Skeletal muscle cell (primary cell): ENCODE results near the gene ADGRV1.
A peak's percentile ranks its signal among the peaks of the same experiment; 100 is the strongest.
"Not testable (repeated sequence)": the region's sequence is repeated elsewhere in the genome, so short reads cannot be mapped to it uniquely, and the experiment has no call there.

Experiments used
- DNase-seq: peaks from one replicate; pipeline ENCODE4 v3.0.0-alpha.2; 2010; ENCODE audit warnings: low read depth
- H3K4me3 ChIP-seq: 2 replicates; pipeline ENCODE4 v1.5.1; 2011; ENCODE audit warnings: low read depth, mild to moderate bottlenecking, control low read depth, low read length, moderate library complexity

ADGRV1 gene

GRCh38 chr5:90690307-90690706, 131.7 kb downstream of the ADGRV1 start:
- H3K4me3 ChIP-seq: no peak overlapping the region
- no peak for DNase-seq

GRCh38 chr5:90691533-90691932, 132.9 kb downstream of the ADGRV1 start:
- H3K4me3 ChIP-seq: no peak overlapping the region
- DNase-seq: no peak

GRCh38 chr5:90696153-90696552, 137.6 kb downstream of the ADGRV1 start:
- no peak for DNase-seq
- H3K4me3 ChIP-seq: no peak overlapping the region

- no peak overlapping the region for H3K4me3 ChIP-seq
- no peak for DNase-seq
Observed at GRCh38 chr5:90700299-90700698, 141.7 kb downstream of the ADGRV1 start.

GRCh38 chr5:90703932-90704331, 145.3 kb downstream of the ADGRV1 start:
- no peak for DNase-seq
- H3K4me3 ChIP-seq: no peak overlapping the region

GRCh38 chr5:90707698-90708097, 149.1 kb downstream of the ADGRV1 start:
- DNase-seq: no peak
- H3K4me3 ChIP-seq: no peak overlapping the region

- peak; percentile 4 for DNase-seq
- no peak overlapping the region for H3K4me3 ChIP-seq
Observed at GRCh38 chr5:90709323-90710155, 150.9 kb downstream of the ADGRV1 start.

GRCh38 chr5:90718387-90718786, 159.8 kb downstream of the ADGRV1 start:
- H3K4me3 ChIP-seq: no peak overlapping the region

GRCh38 chr5:90739567-90739966, 181.0 kb downstream of the ADGRV1 start:
- no peak overlapping the region for H3K4me3 ChIP-seq
- no peak for DNase-seq

More at GRCh38 chr5:90718387-90718786, 159.8 kb downstream of the ADGRV1 start:
- no peak for DNase-seq

- DNase-seq: no peak
Observed at GRCh38 chr5:90740244-90740799, 181.7 kb downstream of the ADGRV1 start.

GRCh38 chr5:90741022-90741564, 182.5 kb downstream of the ADGRV1 start:
- H3K4me3 ChIP-seq: no peak overlapping the region
- no peak for DNase-seq

More at GRCh38 chr5:90740244-90740799, 181.7 kb downstream of the ADGRV1 start:
- H3K4me3 ChIP-seq: no peak overlapping the region

GRCh38 chr5:90746119-90746518, 187.5 kb downstream of the ADGRV1 start:
- no peak for DNase-seq
- H3K4me3 ChIP-seq: no peak overlapping the region

GRCh38 chr5:90747175-90747574, 188.6 kb downstream of the ADGRV1 start:
- peak; percentile 26 for DNase-seq
- H3K4me3 ChIP-seq: no peak overlapping the region

GRCh38 chr5:90747693-90748092, 189.1 kb downstream of the ADGRV1 start:
- DNase-seq: no peak
- H3K4me3 ChIP-seq: no peak overlapping the region

- DNase-seq: no peak
- no peak overlapping the region for H3K4me3 ChIP-seq
Observed at GRCh38 chr5:90759119-90759518, 200.5 kb downstream of the ADGRV1 start.

GRCh38 chr5:90767710-90768109, 209.1 kb downstream of the ADGRV1 start:
- no peak for DNase-seq
- H3K4me3 ChIP-seq: no peak overlapping the region

- DNase-seq, H3K4me3 ChIP-seq: not testable (repeated sequence)
Observed at GRCh38 chr5:90770006-90770541, 211.5 kb downstream of the ADGRV1 start.

GRCh38 chr5:90777959-90778358, 219.4 kb downstream of the ADGRV1 start:
- no peak for DNase-seq
- H3K4me3 ChIP-seq: no peak overlapping the region

GRCh38 chr5:90783460-90784333, 225.1 kb downstream of the ADGRV1 start:
- no peak for DNase-seq
- no peak overlapping the region for H3K4me3 ChIP-seq

GRCh38 chr5:90786756-90787155, 228.2 kb downstream of the ADGRV1 start:
- no peak for DNase-seq
- no peak overlapping the region for H3K4me3 ChIP-seq
